HUES64 (cell line): ENCODE results near the gene LAMP2. TPM values are rescaled to one million over a fixed set of nuclear protein-coding genes. Genes with fewer than 3 reads are reported as not detected.
"Not testable (repeated sequence)": the region's sequence is repeated elsewhere in the genome, so short reads cannot be mapped to it uniquely, and the experiment has no call there.

Experiments used
- H3K27ac ChIP-seq: 2 replicates; pipeline ENCODE4 v1.7.0; 2013; ENCODE audit warnings: low read depth, low read length, inconsistent platforms
- H3K27me3 ChIP-seq: 2 replicates; pipeline ENCODE4 v1.6.1; 2013; ENCODE audit warnings: mild to moderate bottlenecking, low read length; ENCODE audit not compliant: insufficient read depth
- H3K36me3 ChIP-seq: 2 replicates; pipeline ENCODE4 v1.6.1; 2013; ENCODE audit warnings: mild to moderate bottlenecking, low read length; ENCODE audit not compliant: insufficient read depth
- H3K4me1 ChIP-seq: 2 replicates; pipeline ENCODE4 v1.6.1; 2013; ENCODE audit warnings: mild to moderate bottlenecking, low read length, moderate library complexity; ENCODE audit not compliant: insufficient read depth
- H3K4me3 ChIP-seq: 2 replicates; pipeline ENCODE4 v1.5.1; 2013; ENCODE audit warnings: mild to moderate bottlenecking, low read length, moderate library complexity
- H3K9ac ChIP-seq: 2 replicates; pipeline ENCODE4 v1.6.1; 2013; ENCODE audit warnings: mild to moderate bottlenecking, low read depth, low read length
- H3K9me3 ChIP-seq: 2 replicates; pipeline ENCODE4 v1.6.1; 2013; ENCODE audit warnings: low read depth, low read length; ENCODE audit not compliant: insufficient read depth
- WGBS: fragments of 150-250, 120-280 bp; methylation state at CpG from one replicate; pipeline ENCODE4 v1.1.7; 2013; ENCODE audit warnings: missing lambda C conversion rate; 5-methylcytosine and 5-hydroxymethylcytosine counted together
- polyA plus RNA-seq, 2 experiments: library from polyadenylated mRNA; stranded (reverse); fragments of 50-300 nt; gene quantifications; one replicate each; pipeline ENCODE4 v1.2.3, GENCODE V29; 2013

Gene LAMP2
- 27.3 TPM for polyA plus RNA-seq (2013, experiment 1 of 2)
- polyA plus RNA-seq (2013, experiment 2 of 2), result 33.7 TPM

DNA sequence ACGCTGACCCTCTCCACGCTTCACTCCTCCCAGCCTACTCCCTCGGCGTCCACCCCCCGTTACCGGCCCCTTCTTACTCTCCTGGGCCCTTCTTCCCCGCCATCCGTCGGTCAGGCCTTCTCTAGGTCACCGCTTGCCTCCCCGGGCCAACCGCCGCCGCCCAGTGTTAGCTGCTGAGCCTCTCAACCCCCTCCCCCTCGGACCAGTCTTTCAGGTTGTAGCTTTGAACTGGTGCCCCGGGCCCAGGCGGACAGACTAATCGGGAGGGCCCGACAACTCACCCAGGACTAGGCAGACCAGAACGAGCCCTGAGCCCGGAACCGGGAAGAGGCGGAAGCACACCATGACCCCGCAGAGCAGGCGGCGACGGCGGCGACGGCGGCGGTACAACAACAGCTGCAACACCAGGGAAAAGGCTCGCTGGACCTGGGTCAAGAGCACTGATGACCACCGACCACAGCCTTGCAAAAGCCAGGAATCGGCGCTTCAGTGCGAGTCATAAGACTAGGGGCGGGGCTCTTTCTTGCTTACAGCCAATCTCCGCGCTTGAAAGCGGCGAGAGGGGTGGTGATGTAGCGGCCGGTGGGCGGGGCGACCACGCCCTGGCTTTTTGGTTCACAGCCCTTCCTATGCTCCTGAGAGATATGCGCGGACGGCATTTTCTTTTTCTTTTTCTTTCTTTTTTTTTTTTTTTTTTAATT, at the start of gene LAMP2:
Gene LAMP2 (minus strand): TSS at position 472 of the 701 bp plus-strand sequence. CDS start 127 bp downstream, at position 345.
- no peaks in the 10 kb centered on the region for H3K36me3 ChIP-seq
- H3K9ac ChIP-seq, result peak within 1 kb of the TSS; percentile 86
- H3K27me3 ChIP-seq, result no peaks in the 10 kb centered on the region
- under 1% methylated on average over 47 of the region's 50 CpGs for WGBS
- no peaks in the 10 kb centered on the region for H3K4me1 ChIP-seq
- no peaks in the 10 kb centered on the region for H3K9me3 ChIP-seq
- H3K4me3 ChIP-seq, result peak within 1 kb of the TSS; percentile 90
- peak within 1 kb of the TSS; percentile 90 for H3K27ac ChIP-seq

DNA sequence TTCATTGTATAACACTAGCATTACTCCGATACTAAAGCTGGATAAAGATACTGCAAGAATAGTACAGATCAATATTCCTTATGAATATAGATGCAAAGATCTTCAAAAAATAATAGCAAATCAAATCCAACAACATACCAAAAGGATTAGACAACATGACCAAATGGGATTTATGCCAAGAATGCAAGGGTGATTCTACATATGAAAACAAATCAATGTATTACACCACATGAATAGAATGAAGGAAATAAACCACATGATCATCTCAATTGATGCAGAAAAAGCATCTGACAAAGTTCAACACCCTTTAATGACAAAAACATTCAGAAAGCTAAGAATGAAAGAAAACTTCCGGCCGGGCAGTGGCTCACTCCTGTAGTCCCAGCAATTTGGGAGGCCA, 48.8 kb upstream of the LAMP2 start:
- H3K27ac ChIP-seq, result no peak overlapping the region

DNA sequence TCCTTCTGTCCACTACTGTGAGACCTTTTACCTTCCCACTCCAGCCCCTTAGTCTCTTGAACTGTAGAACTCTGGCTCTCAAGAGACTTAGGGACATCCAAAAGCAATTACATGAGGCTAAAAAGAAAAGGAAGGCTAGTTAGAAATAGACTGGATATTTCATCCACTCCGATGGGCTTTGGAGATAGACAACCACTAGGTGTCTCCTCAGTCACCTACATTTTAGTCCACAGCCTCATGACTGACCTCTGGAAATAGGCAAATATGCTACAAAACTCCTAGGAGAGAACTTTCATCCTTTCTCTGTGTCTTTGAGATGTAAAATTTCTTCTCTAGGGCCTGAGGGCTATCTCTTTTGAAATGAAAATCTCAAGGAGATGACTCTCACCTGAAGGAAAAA, 45.1 kb upstream of the LAMP2 start:
- Histone ChIP-seq H3K27me3 (no peaks in the 10 kb centered on the region), H3K9ac (no peak overlapping the region), H3K4me1 (peaks cover 5% of the 10 kb centered on the region; the same call in 1 of the 2 replicates), H3K27ac (no peak overlapping the region), H3K36me3 (no peaks in the 10 kb centered on the region), H3K4me3 (no peak overlapping the region), H3K9me3 (no peaks in the 10 kb centered on the region)
- WGBS, result 20% methylated on average over 1 of the region's 1 CpG

More for the DNA sequence above, 48.8 kb upstream of the LAMP2 start:
- no peaks in the 10 kb centered on the region for H3K36me3 ChIP-seq
- H3K4me3 ChIP-seq, result no peak overlapping the region
- peaks cover 5% of the 10 kb centered on the region; the same call in 1 of the 2 replicates for H3K4me1 ChIP-seq
- WGBS, result 95% methylated on average over 2 of the region's 3 CpGs
- H3K9ac ChIP-seq, result no peak overlapping the region
- no peaks in the 10 kb centered on the region for H3K27me3 ChIP-seq
- H3K9me3 ChIP-seq, result no peaks in the 10 kb centered on the region

DNA sequence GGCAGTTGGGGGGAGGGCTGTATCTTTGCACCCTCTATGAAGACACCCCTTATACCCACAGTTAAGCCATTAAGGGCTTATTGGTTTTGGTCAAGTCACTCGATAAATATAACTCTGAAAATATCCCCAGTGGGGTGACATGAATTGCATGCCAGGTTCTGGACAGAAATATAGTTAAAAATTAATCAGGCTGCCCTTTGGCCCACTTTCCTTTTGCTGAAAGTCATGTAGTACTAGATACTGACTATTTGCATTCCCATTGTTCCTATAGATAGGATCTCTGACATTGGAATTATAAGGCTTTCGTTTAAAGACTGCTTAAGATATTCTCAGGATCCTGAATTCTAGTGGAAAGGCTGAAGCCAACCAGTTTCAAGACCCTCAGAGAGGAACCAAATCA, 43.5 kb upstream of the LAMP2 start:
- no peak overlapping the region for H3K9ac ChIP-seq
- WGBS, result 100% methylated on average over 1 of the region's 2 CpGs

DNA sequence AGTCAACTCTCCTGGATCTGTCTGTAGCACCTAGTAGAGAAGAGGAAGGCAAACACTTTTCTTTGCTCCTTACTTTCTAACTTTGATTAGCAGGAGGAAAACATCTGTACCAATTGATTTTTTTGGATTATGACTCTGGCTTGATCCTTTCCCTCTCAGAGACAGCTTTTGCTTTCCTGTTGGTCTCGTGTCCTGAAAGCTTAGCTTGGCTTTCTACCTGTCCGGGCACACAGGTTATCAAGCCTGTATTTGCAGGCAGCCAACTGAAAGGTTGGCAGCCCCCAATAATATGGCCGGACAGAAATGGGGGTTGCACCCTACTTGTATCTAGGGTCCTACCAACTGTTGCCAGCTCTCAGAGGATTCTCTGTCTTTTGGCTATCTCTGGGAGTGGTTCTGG, 43.1 kb upstream of the LAMP2 start:
- H3K27ac ChIP-seq, result no peak overlapping the region
- H3K4me1 ChIP-seq, result peaks cover 5% of the 10 kb centered on the region; the same call in 1 of the 2 replicates
- H3K27me3 ChIP-seq, result no peaks in the 10 kb centered on the region
- WGBS, result 94% methylated on average over 3 of the region's 3 CpGs
- H3K4me3 ChIP-seq, result no peak overlapping the region
- H3K9ac ChIP-seq, result no peak overlapping the region
- no peaks in the 10 kb centered on the region for H3K9me3 ChIP-seq
- H3K36me3 ChIP-seq, result no peaks in the 10 kb centered on the region

More for the DNA sequence above, 43.5 kb upstream of the LAMP2 start:
- Histone ChIP-seq H3K27ac (no peak overlapping the region), H3K36me3 (no peaks in the 10 kb centered on the region), H3K4me3 (no peak overlapping the region), H3K27me3 (no peaks in the 10 kb centered on the region), H3K9me3 (no peaks in the 10 kb centered on the region), H3K4me1 (peaks cover 5% of the 10 kb centered on the region; the same call in 1 of the 2 replicates)

DNA sequence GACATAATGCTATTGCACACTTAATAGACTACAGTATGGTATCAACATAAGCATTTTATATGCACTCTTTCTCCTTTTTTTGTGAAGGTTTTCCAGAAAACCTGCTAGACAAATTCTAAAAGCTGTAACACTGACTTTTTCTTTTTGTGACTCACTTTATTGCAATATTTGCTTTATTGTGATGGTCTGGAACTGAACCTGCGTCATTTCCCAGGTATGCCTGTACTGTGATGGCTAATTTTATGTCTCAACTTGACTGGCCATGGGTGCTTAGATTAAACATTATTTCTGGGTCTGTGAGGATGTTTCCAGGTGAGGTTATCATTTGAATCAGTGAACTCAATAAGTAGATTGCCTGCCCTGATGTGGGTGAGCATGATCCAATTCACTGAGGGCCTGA, 35.5 kb upstream of the LAMP2 start:
- WGBS, result 91% methylated on average over 1 of the region's 1 CpG
- no peak overlapping the region for H3K4me3 ChIP-seq
- H3K27ac ChIP-seq, result no peak overlapping the region

DNA sequence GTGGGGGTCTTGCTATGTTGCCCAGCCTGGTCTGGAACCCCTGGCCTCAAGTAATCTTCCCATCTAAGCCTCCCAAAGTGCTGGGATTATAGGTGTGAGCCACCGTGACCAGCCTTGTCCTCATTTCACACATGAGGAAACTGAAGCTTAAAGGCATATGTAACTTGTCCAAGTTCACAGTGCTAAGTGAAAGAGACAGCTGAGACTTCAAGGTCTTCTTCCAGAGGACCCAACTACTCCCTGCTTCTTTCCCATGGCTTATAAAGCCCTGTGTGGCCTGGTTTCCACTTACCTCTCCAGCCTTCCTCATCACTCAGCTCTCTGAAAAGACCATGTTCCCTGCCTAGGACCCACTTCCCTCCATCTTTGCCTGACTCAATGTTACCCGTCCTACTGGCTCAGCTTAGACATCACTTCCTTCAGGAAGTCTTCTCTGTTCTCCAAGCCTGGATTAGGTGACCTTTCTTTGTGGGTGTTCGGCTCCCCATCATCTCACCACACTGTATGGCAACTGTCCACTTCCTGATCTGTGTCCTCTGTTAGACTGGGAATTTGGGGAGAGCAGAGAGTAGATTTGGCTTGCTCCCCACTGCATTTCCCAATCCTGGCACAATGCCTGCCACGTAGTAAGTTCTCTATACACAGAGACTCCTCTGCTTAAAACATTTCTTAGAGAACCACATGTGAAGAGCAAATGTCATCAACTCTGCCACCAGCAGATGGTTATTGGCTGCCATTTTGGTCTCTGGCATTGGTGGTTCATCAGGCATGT, 30.4 kb upstream of the LAMP2 start:
- H3K27me3 ChIP-seq, result no peaks in the 10 kb centered on the region
- no peak overlapping the region for H3K4me3 ChIP-seq
- H3K27ac ChIP-seq, result no peak overlapping the region
- H3K9me3 ChIP-seq, result no peaks in the 10 kb centered on the region
- H3K9ac ChIP-seq, result no peak overlapping the region
- H3K4me1 ChIP-seq, result no peaks in the 10 kb centered on the region
- H3K36me3 ChIP-seq, result no peaks in the 10 kb centered on the region
- 88% methylated on average over 3 of the region's 4 CpGs for WGBS

More for the DNA sequence above, 35.5 kb upstream of the LAMP2 start:
- Histone ChIP-seq H3K9ac (no peak overlapping the region), H3K27me3 (no peaks in the 10 kb centered on the region), H3K9me3 (no peaks in the 10 kb centered on the region), H3K4me1 (no peaks in the 10 kb centered on the region), H3K36me3 (no peaks in the 10 kb centered on the region)

DNA sequence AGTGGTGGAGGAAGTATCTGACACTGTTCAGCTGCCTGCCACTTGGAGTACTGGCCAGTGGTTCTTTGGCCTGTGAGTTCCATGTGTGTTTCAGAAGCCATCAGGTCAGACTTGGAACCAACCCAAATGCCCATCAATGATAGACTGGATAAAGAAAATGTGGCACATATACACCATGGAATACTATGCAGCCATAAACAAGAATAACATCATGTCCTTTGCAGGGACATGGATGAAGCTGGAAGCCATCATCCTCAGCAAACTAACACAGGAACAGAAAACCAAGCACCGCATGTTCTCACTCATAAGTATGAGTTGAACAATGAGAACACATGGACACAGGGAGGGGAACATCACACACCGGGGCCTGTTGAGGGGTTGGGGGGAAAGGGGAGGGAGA, 21.0 kb upstream of the LAMP2 start:
- 100% methylated on average over 1 of the region's 2 CpGs for WGBS
- not testable (repeated sequence) for H3K27ac ChIP-seq, H3K36me3 ChIP-seq, H3K4me3 ChIP-seq, H3K9me3 ChIP-seq, H3K4me1 ChIP-seq, H3K27me3 ChIP-seq, H3K9ac ChIP-seq

DNA sequence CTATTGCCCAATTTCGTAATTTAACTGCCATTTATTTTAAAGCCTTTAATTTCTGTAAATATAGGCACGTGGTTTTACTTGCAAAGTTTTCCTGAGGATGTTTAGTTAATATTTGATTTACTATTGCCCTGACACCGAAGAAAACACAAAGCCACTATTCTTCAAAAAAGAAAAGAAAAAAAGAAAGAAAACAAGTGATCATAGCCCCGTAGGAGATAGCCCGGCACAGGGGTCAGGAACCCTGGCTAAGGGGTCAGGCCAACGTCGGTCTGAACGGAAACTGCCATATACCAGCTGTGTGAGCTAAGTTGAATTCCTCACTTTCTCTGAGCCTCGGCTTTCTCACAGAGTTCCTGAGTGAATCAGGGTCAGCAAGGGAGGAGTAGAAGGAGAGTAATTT, 17.7 kb upstream of the LAMP2 start:
- Histone ChIP-seq H3K9me3 (no peaks in the 10 kb centered on the region), H3K4me1 (no peaks in the 10 kb centered on the region), H3K27ac (no peak overlapping the region), H3K9ac (no peak overlapping the region), H3K36me3 (no peaks in the 10 kb centered on the region), H3K4me3 (no peak overlapping the region), H3K27me3 (no peaks in the 10 kb centered on the region)
- 87% methylated on average over 6 of the region's 9 CpGs for WGBS

DNA sequence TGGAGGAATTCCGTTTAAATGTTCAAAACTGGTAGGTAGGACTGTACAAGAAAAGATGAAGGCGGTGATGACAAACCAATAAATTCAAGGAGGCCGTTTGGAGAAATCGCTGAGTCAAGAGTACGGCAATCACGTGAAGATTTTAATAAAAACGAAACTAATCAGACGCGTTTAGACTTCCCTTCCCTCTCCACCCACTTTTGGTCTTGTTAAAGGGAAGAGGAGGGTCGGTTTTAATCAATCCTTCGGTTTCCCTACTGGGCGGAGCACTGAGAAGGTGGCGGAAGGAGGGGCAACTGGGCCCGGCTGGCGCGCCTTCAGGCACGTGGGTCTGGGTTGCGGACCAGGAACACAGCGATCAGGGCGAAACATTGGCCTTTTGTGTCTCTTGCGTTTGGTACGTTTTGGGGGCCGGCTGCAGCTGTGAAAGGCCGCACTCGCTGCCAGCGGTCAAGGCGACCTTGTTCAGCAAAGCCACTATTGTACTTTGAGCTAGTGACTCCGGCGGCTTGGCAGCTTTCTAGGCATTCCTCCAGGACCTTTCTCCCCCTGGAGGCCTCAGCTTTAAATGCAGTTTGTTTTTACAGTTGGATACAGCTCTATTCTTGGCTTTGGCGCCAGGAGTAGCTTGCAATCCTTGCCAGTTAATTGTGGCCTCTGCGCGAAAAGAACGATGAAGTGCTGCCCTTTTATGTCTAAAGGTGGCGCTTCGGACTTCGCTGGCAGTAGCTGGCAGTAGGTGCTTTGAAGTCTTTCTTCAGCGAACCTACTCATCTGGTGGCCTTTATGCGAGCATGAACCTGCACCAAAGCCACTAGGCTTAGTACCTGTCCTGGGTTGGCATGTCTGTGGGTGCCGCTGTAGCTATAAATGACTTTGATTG, 16.8 kb upstream of the LAMP2 start:
- H3K36me3 ChIP-seq, result no peaks in the 10 kb centered on the region
- H3K4me1 ChIP-seq, result no peaks in the 10 kb centered on the region
- H3K4me3 ChIP-seq, result peak overlapping the region; percentile 63
- 5% methylated on average over 34 of the region's 39 CpGs for WGBS
- no peaks in the 10 kb centered on the region for H3K27me3 ChIP-seq
- no peaks in the 10 kb centered on the region for H3K9me3 ChIP-seq
- peak overlapping the region; percentile 88 for H3K9ac ChIP-seq
- H3K27ac ChIP-seq, result peak overlapping the region; percentile 77; the same call in 1 of the 2 replicates

DNA sequence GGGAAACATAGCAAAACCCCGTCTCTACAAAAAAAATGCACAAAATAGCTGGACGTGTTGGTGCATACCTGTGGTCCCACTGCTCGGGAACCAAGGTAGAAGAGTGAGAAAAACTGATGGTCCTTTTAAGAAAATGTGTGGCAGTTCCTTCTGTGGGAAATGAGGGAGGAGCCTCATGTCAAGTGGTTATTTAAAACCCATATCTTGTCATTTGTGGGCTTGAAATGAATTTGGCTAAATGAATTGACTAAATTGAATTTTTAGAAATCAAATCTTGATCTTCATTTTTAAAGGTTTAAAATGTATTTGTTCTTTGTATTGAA, 16.2 kb upstream of the LAMP2 start:
- peak overlapping the region; percentile 63 for H3K4me3 ChIP-seq
- no peaks in the 10 kb centered on the region for H3K9me3 ChIP-seq
- H3K9ac ChIP-seq, result peak overlapping the region; percentile 88
- no peaks in the 10 kb centered on the region for H3K4me1 ChIP-seq
- H3K27me3 ChIP-seq, result no peaks in the 10 kb centered on the region
- 95% methylated on average over 3 of the region's 3 CpGs for WGBS
- peak overlapping the region; percentile 77; the same call in 1 of the 2 replicates for H3K27ac ChIP-seq
- H3K36me3 ChIP-seq, result no peaks in the 10 kb centered on the region
